GM21619 (cell line): ENCODE data around the gene UPP2.

Experiments
- ATAC-seq: cut with Tn5 transposase; IDR thresholded peaks from one replicate; pipeline ENCODE4 v1.9.1; 2021; ENCODE audit not compliant: unreplicated experiment

The UPP2 gene

GRCh38 chr2:158101384-158101926 is at the start of gene UPP2:
TSS of gene UPP2 (plus strand) at chr2:158101876. CDS start at chr2:158102064, 188 bp downstream.
- ATAC-seq, result no peak

GRCh38 chr2:158052761-158053160 is 48.9 kb upstream of the UPP2 start:
- ATAC-seq, result no peak

- ATAC-seq, result no peak
These were observed 44.8 kb upstream of the UPP2 start for GRCh38 chr2:158056875-158057274.

- no peak for ATAC-seq
These were observed 41.4 kb upstream of the UPP2 start for GRCh38 chr2:158060160-158060834.

GRCh38 chr2:158060835-158061435 is 40.7 kb upstream of the UPP2 start:
- no peak for ATAC-seq

GRCh38 chr2:158061763-158062162 is 39.9 kb upstream of the UPP2 start:
- ATAC-seq, result no peak

- ATAC-seq, result no peak
These were observed 35.5 kb upstream of the UPP2 start for GRCh38 chr2:158066046-158066713.

- ATAC-seq, result no peak
These were observed 30.7 kb upstream of the UPP2 start for GRCh38 chr2:158071018-158071417.

- ATAC-seq, result no peak
These were observed 29.3 kb upstream of the UPP2 start for GRCh38 chr2:158072361-158072760.

- ATAC-seq, result no peak
These were observed 22.0 kb upstream of the UPP2 start for GRCh38 chr2:158079672-158080071.

GRCh38 chr2:158088093-158088492 is 13.6 kb upstream of the UPP2 start:
- ATAC-seq, result no peak

GRCh38 chr2:158089322-158089721 is 12.4 kb upstream of the UPP2 start:
- no peak for ATAC-seq

- ATAC-seq, result no peak
These were observed 10.0 kb upstream of the UPP2 start for GRCh38 chr2:158091647-158092046.

- ATAC-seq, result no peak
These were observed 7.1 kb upstream of the UPP2 start for GRCh38 chr2:158094487-158095092.

GRCh38 chr2:158095269-158095668 is 6.4 kb upstream of the UPP2 start:
- ATAC-seq, result no peak

- no peak for ATAC-seq
These were observed 5.8 kb upstream of the UPP2 start for GRCh38 chr2:158095912-158096311.

- no peak for ATAC-seq
These were observed 4.2 kb upstream of the UPP2 start for GRCh38 chr2:158097481-158097880.

- no peak for ATAC-seq
These were observed 3.5 kb upstream of the UPP2 start for GRCh38 chr2:158098178-158098577.

- ATAC-seq, result no peak
These were observed 2.0 kb upstream of the UPP2 start for GRCh38 chr2:158099716-158100115.

GRCh38 chr2:158100411-158100810 is 1.3 kb upstream of the UPP2 start:
- ATAC-seq, result no peak

- ATAC-seq, result no peak
These were observed 770 bp downstream of the UPP2 start for GRCh38 chr2:158102446-158102845.
